Colonic mucosa (tissue), 4 donors: ENCODE data around the gene ROBO1. TPM values are rescaled to one million over a fixed set of nuclear protein-coding genes. Genes with fewer than 3 reads are reported as not detected.

Experiments used
- DNase-seq: peaks from one replicate; pipeline ENCODE4 v3.0.0-alpha.2; 2020
- H3K27ac ChIP-seq: fragments of 200-600 bp; one replicate; pipeline ENCODE4 v1.8.0; 2021
- H3K27me3 ChIP-seq: fragments of 200-600 bp; one replicate; pipeline ENCODE4 v1.8.0; 2021
- H3K36me3 ChIP-seq: fragments of 200-600 bp; one replicate; pipeline ENCODE4 v1.8.0; 2021
- H3K4me1 ChIP-seq: fragments of 200-600 bp; one replicate; pipeline ENCODE4 v1.8.0; 2021; ENCODE audit warnings: mild to moderate bottlenecking
- H3K4me3 ChIP-seq: fragments of 200-600 bp; one replicate; pipeline ENCODE4 v1.8.0; 2021
- H3K9ac ChIP-seq, 2 donors: one replicate each; pipeline ENCODE4 v1.7.0; 2013; ENCODE audit warnings: control low read depth in 2 of 2, low read depth in 2 of 2, low read length in 2 of 2
- H3K9me3 ChIP-seq: fragments of 200-600 bp; one replicate; pipeline ENCODE4 v1.8.0; 2021
- intact Hi-C: fragments of 100-400 bp; cut with DNase I; formaldehyde crosslinking; loops from one replicate; pipeline ENCODE4 v1.14.1; 2022
- total RNA-seq, 2 donors: library from RNA; stranded (reverse); fragmentation: NEBNext Ultra II Directional in 1 of 2; extraction: Animal tissue kit (Norgen Biotek cat#: 25700) in 1 of 2; gene quantifications; one replicate each; pipeline ENCODE4 v1.2.1, GENCODE V29; 2021
- TF ChIP-seq, protein P1 (sequence below): fragments of 200-600 bp; IDR thresholded peaks from one replicate; pipeline ENCODE4 v1.8.0; 2022; ENCODE audit warnings: antibody characterized with exemption, mild to moderate bottlenecking
- donor health status: healthy.
- donor health status: DM: no; HTN: no; CAD: no.
- donor health status: DM: no; HTN: no; CAD: no.

The ROBO1 gene
- total RNA-seq, 2 donors from 2014 or later: 8.1 to 9.4 TPM

DNA sequence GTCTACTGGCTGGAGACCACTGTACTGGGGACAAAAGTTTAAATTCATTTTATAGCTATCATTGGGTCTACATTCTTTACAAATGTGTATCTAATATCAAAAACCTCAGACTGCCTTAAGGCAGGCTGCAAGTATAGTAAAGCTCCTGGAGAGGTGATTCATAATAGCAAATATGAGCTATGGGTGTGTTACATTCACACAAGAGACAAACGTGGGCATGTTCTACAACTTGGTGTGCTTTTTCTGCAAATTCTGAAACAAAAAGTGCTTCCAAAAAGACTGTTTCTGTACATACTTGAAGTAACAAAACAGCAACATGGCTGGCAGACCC, 1101.4 kb downstream of the ROBO1 start:
- Histone ChIP-seq H3K9ac (no peak overlapping the region), H3K27me3 (no peaks in the 10 kb centered on the region)
- DNase-seq: no peak

DNA sequence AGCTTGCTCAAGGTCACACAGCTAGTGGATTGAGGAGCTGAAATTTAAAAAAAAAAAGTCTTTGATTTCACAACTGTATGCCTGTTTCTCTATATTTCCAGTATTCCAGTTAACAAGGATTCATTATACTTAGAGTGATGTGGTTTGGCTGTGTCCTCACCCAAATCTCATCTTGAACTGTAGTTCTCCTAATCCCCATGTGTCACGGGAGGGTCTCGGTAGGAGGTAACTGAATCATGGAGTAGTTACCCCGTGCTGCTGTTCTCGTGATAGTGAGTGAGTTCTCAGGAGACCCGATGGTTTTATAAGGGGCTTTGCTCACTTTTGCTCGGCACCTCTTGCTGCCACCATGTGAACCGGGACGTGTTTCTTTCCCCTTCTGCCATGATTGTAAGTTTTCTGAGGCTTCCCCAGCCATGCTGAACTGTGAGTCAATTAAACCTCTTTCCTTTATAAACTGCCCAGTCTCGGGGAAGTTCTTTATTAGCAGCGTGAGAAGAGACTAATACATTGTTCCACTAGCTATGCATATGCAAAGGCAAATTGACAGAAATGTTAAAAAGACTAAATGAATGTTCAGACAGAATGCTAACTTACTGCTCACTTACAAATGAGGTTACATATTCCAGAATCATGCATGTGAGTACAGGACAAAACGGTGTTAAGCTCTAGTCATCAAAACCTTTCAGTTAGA, 1101.9 kb downstream of the ROBO1 start:
- no peak overlapping the region for H3K9ac ChIP-seq
- H3K4me3 ChIP-seq: no peak overlapping the region
- intact Hi-C loops: no loop called here
- DNase-seq: no peak
- H3K27ac ChIP-seq: no peak overlapping the region
- H3K27me3 ChIP-seq: no peaks in the 10 kb centered on the region
- H3K4me1 ChIP-seq: no peaks in the 10 kb centered on the region
- TF ChIP-seq, protein P1, sequence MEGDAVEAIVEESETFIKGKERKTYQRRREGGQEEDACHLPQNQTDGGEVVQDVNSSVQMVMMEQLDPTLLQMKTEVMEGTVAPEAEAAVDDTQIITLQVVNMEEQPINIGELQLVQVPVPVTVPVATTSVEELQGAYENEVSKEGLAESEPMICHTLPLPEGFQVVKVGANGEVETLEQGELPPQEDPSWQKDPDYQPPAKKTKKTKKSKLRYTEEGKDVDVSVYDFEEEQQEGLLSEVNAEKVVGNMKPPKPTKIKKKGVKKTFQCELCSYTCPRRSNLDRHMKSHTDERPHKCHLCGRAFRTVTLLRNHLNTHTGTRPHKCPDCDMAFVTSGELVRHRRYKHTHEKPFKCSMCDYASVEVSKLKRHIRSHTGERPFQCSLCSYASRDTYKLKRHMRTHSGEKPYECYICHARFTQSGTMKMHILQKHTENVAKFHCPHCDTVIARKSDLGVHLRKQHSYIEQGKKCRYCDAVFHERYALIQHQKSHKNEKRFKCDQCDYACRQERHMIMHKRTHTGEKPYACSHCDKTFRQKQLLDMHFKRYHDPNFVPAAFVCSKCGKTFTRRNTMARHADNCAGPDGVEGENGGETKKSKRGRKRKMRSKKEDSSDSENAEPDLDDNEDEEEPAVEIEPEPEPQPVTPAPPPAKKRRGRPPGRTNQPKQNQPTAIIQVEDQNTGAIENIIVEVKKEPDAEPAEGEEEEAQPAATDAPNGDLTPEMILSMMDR: no peak
- H3K9me3 ChIP-seq: no peaks in the 10 kb centered on the region
- H3K36me3 ChIP-seq: no peaks in the 10 kb centered on the region

More for the DNA sequence above, 1101.4 kb downstream of the ROBO1 start:
- intact Hi-C loops: no loop called here
- TF ChIP-seq, protein P1: no peak
- Histone ChIP-seq H3K4me3 (no peak overlapping the region), H3K9me3 (no peaks in the 10 kb centered on the region), H3K4me1 (no peaks in the 10 kb centered on the region), H3K36me3 (no peaks in the 10 kb centered on the region), H3K27ac (no peak overlapping the region)

DNA sequence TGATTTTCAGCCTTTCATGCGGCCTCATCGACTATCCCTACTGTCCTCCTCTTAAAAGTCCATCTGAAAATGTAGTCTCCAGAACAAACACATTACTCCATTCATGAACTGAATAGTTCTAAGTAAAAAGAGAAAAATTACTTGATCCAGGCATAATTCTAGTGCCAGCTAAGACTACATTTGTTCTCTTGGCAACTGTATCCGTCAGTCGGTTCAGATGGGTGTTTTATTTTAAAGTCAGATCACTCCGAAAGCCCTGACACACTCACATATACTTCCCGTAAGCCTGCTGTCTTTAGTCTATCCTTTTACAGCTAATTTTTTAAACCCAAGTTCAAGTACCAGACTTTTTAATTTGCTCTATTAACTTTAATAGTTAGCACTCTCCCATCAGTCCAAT, 1102.7 kb downstream of the ROBO1 start:
- Histone ChIP-seq H3K36me3 (no peaks in the 10 kb centered on the region), H3K27ac (no peak overlapping the region), H3K27me3 (no peaks in the 10 kb centered on the region), H3K9me3 (no peaks in the 10 kb centered on the region), H3K9ac (no peak overlapping the region), H3K4me3 (no peak overlapping the region), H3K4me1 (no peaks in the 10 kb centered on the region)
- no peak for DNase-seq
- intact Hi-C loops: no loop called here
- TF ChIP-seq, protein P1: no peak

DNA sequence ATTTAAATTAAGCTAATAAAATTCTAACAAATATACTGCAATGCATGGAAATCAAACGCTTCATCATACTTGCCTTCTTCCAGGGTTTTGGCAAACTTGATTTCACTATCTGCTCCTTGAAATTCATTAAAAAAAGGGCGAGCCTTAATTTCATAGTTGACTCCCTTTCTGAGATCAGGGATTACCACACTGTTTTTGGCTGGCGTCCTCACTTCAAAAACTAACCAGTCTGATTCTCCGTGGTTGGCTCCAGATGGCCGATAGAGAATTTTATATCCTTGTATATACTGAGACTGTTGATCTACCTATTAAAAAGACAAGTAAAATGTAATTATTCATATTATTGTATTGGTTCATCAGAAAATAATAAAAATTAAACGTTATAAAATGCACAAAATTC, 1106.8 kb downstream of the ROBO1 start:
- Histone ChIP-seq H3K9me3 (no peaks in the 10 kb centered on the region), H3K9ac (no peak overlapping the region), H3K27me3 (no peaks in the 10 kb centered on the region), H3K4me3 (no peak overlapping the region), H3K36me3 (no peaks in the 10 kb centered on the region), H3K27ac (no peak overlapping the region), H3K4me1 (no peaks in the 10 kb centered on the region)
- TF ChIP-seq, protein P1: no peak
- intact Hi-C loops: no loop called here
- DNase-seq: no peak

DNA sequence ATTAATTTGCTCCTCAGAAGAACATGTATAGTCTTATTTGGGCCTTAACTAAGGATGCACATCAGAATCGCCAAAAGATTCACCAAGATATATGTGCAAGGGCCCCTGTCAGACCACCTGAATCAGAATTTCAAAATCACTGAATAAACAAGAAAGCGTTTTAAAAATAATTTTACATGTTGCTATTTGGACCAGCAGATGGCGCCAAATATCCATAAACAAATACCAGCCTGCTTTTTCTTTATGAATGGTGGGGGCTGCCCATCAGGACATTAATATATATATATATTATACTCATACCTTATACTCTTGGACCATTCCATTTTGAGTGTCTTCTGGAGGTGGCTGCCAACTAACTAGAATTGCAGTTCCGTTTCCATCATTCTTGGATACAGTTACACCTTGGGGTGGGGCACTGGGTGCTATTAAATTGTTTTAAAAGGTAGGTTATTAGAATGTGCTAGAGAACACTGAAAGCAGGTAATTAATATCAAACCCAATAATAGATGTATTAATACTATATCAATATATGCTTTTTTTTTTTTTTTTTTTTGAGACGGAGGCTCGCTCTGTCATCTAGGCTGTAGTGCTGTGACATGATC, 1108.3 kb downstream of the ROBO1 start:
- no peak overlapping the region for H3K9ac ChIP-seq
- intact Hi-C loops: loop anchor here (2.0 to 5.0 kb wide), 2 partner anchors 328 to 373 kb away; no protein-coding TSS in a partner anchor
- H3K9me3 ChIP-seq: no peaks in the 10 kb centered on the region
- H3K4me1 ChIP-seq: no peaks in the 10 kb centered on the region
- no peaks in the 10 kb centered on the region for H3K27me3 ChIP-seq
- peak; percentile 24 for DNase-seq
- no peak overlapping the region for H3K4me3 ChIP-seq
- TF ChIP-seq, protein P1: peak; percentile 59
- no peak overlapping the region for H3K27ac ChIP-seq
- H3K36me3 ChIP-seq: no peaks in the 10 kb centered on the region
